ENCODE results near the gene TMED9.
"Not testable (repeated sequence)": the region's sequence is repeated elsewhere in the genome, so short reads cannot be mapped to it uniquely, and the experiment has no call there.

Gene TMED9

GRCh38 chr5:177557041-177557647 lies 34.9 kb upstream of the TMED9 start:
- Histone ChIP-seq H3K9ac (ENCODE audit: low read depth, low read length) (no peak overlapping the region), H3K9me3 (ENCODE audit: control insufficient read depth, insufficient read depth, low read length) (no peaks in the 10 kb centered on the region), H3K36me3 (ENCODE audit: insufficient read depth, low read length) (0 out of 2 replicates have a peak, but pooled peaks cover under 1% of the 10 kb centered on the region), H3K4me1 (ENCODE audit: insufficient read depth, low read length) (peaks cover 17% of the 10 kb centered on the region; the same call in 1 of the 2 replicates)

GRCh38 chr5:177557796-177558195 lies 34.2 kb upstream of the TMED9 start:
- H3K4me1 ChIP-seq (ENCODE audit: insufficient read depth, low read length): peaks cover 14% of the 10 kb centered on the region; the same call in 1 of the 2 replicates
- H3K9ac ChIP-seq (ENCODE audit: low read depth, low read length): no peak overlapping the region
- H3K9me3 ChIP-seq (ENCODE audit: control insufficient read depth, insufficient read depth, low read length): no peaks in the 10 kb centered on the region; the same call in 1 of the 2 replicates
- H3K36me3 ChIP-seq (ENCODE audit: insufficient read depth, low read length): no peaks in the 10 kb centered on the region

GRCh38 chr5:177559446-177559941 lies 32.5 kb upstream of the TMED9 start:
- peaks cover 11% of the 10 kb centered on the region; the same call in 1 of the 2 replicates for H3K4me1 ChIP-seq (ENCODE audit: insufficient read depth, low read length)
- H3K36me3 ChIP-seq (ENCODE audit: insufficient read depth, low read length); H3K9me3 ChIP-seq (ENCODE audit: control insufficient read depth, insufficient read depth, low read length); H3K9ac ChIP-seq (ENCODE audit: low read depth, low read length): not testable (repeated sequence)

GRCh38 chr5:177565046-177565445 lies 27.0 kb upstream of the TMED9 start:
- H3K36me3 ChIP-seq (ENCODE audit: insufficient read depth, low read length): no peaks in the 10 kb centered on the region
- H3K4me1 ChIP-seq (ENCODE audit: insufficient read depth, low read length): no peaks in the 10 kb centered on the region
- H3K9me3 ChIP-seq (ENCODE audit: control insufficient read depth, insufficient read depth, low read length): no peaks in the 10 kb centered on the region; the same call in 1 of the 2 replicates
- no peak overlapping the region for H3K9ac ChIP-seq (ENCODE audit: low read depth, low read length)

GRCh38 chr5:177568326-177568725 lies 23.7 kb upstream of the TMED9 start:
- Histone ChIP-seq H3K36me3 (ENCODE audit: insufficient read depth, low read length) (no peaks in the 10 kb centered on the region), H3K9me3 (ENCODE audit: control insufficient read depth, insufficient read depth, low read length) (no peaks in the 10 kb centered on the region), H3K4me1 (ENCODE audit: insufficient read depth, low read length) (no peaks in the 10 kb centered on the region), H3K9ac (ENCODE audit: low read depth, low read length) (no peak overlapping the region)

- Histone ChIP-seq H3K9me3 (ENCODE audit: control insufficient read depth, insufficient read depth, low read length) (no peaks in the 10 kb centered on the region), H3K36me3 (ENCODE audit: insufficient read depth, low read length) (no peaks in the 10 kb centered on the region), H3K4me1 (ENCODE audit: insufficient read depth, low read length) (peaks cover 5% of the 10 kb centered on the region; the same call in 1 of the 2 replicates), H3K9ac (ENCODE audit: low read depth, low read length) (no peak overlapping the region)
These were observed 22.1 kb upstream of the TMED9 start for GRCh38 chr5:177569894-177570293.

GRCh38 chr5:177575488-177575887 lies 16.5 kb upstream of the TMED9 start:
- Histone ChIP-seq H3K9ac (ENCODE audit: low read depth, low read length) (no peak overlapping the region), H3K9me3 (ENCODE audit: control insufficient read depth, insufficient read depth, low read length) (no peaks in the 10 kb centered on the region), H3K36me3 (ENCODE audit: insufficient read depth, low read length) (no peaks in the 10 kb centered on the region), H3K4me1 (ENCODE audit: insufficient read depth, low read length) (peaks cover 7% of the 10 kb centered on the region; the same call in 1 of the 2 replicates)

GRCh38 chr5:177576169-177576568 lies 15.8 kb upstream of the TMED9 start:
- Histone ChIP-seq H3K9ac (ENCODE audit: low read depth, low read length) (no peak overlapping the region), H3K36me3 (ENCODE audit: insufficient read depth, low read length) (no peaks in the 10 kb centered on the region), H3K9me3 (ENCODE audit: control insufficient read depth, insufficient read depth, low read length) (no peaks in the 10 kb centered on the region), H3K4me1 (ENCODE audit: insufficient read depth, low read length) (peaks cover 7% of the 10 kb centered on the region; the same call in 1 of the 2 replicates)

GRCh38 chr5:177578316-177578715 lies 13.7 kb upstream of the TMED9 start:
- H3K9ac ChIP-seq (ENCODE audit: low read depth, low read length): no peak overlapping the region
- H3K4me1 ChIP-seq (ENCODE audit: insufficient read depth, low read length): peaks cover 7% of the 10 kb centered on the region; the same call in 1 of the 2 replicates
- H3K9me3 ChIP-seq (ENCODE audit: control insufficient read depth, insufficient read depth, low read length): no peaks in the 10 kb centered on the region
- no peaks in the 10 kb centered on the region for H3K36me3 ChIP-seq (ENCODE audit: insufficient read depth, low read length)

- H3K9me3 ChIP-seq (ENCODE audit: control insufficient read depth, insufficient read depth, low read length): no peaks in the 10 kb centered on the region
- H3K4me1 ChIP-seq (ENCODE audit: insufficient read depth, low read length): no peaks in the 10 kb centered on the region
- 0 out of 2 replicates have a peak, but pooled peaks cover 2% of the 10 kb centered on the region for H3K36me3 ChIP-seq (ENCODE audit: insufficient read depth, low read length)
- H3K9ac ChIP-seq (ENCODE audit: low read depth, low read length): no peak overlapping the region
These were observed 3.5 kb upstream of the TMED9 start for GRCh38 chr5:177588413-177588909.

- Histone ChIP-seq H3K36me3 (ENCODE audit: insufficient read depth, low read length) (peaks cover 20% of the 10 kb centered on the region), H3K4me1 (ENCODE audit: insufficient read depth, low read length) (no peaks in the 10 kb centered on the region), H3K9ac (ENCODE audit: low read depth, low read length) (no peak overlapping the region), H3K9me3 (ENCODE audit: control insufficient read depth, insufficient read depth, low read length) (no peaks in the 10 kb centered on the region)
These were observed 1.6 kb upstream of the TMED9 start for GRCh38 chr5:177590406-177590805.

GRCh38 chr5:177591690-177592009 lies 353 bp upstream of the TMED9 start:
- H3K9ac ChIP-seq (ENCODE audit: low read depth, low read length): peak overlapping the region; percentile 88
- peaks cover 21% of the 10 kb centered on the region for H3K36me3 ChIP-seq (ENCODE audit: insufficient read depth, low read length)
- H3K4me1 ChIP-seq (ENCODE audit: insufficient read depth, low read length): no peaks in the 10 kb centered on the region

GRCh38 chr5:177592905-177593304 lies 902 bp downstream of the TMED9 start:
- H3K9me3 ChIP-seq (ENCODE audit: control insufficient read depth, insufficient read depth, low read length): no peaks in the 10 kb centered on the region
- H3K36me3 ChIP-seq (ENCODE audit: insufficient read depth, low read length): peaks cover 21% of the 10 kb centered on the region
- peak overlapping the region; percentile 88 for H3K9ac ChIP-seq (ENCODE audit: low read depth, low read length)
- no peaks in the 10 kb centered on the region for H3K4me1 ChIP-seq (ENCODE audit: insufficient read depth, low read length)

More at GRCh38 chr5:177591690-177592009, 353 bp upstream of the TMED9 start:
- H3K9me3 ChIP-seq (ENCODE audit: control insufficient read depth, insufficient read depth, low read length): no peaks in the 10 kb centered on the region

GRCh38 chr5:177593511-177593910 lies 1.5 kb downstream of the TMED9 start:
- no peaks in the 10 kb centered on the region for H3K9me3 ChIP-seq (ENCODE audit: control insufficient read depth, insufficient read depth, low read length)
- H3K4me1 ChIP-seq (ENCODE audit: insufficient read depth, low read length): 0 out of 2 replicates have a peak, but pooled peaks cover 2% of the 10 kb centered on the region
- no peak overlapping the region for H3K9ac ChIP-seq (ENCODE audit: low read depth, low read length)
- peaks cover 21% of the 10 kb centered on the region for H3K36me3 ChIP-seq (ENCODE audit: insufficient read depth, low read length)

GRCh38 chr5:177594071-177594470 lies 2.1 kb downstream of the TMED9 start:
- no peaks in the 10 kb centered on the region for H3K9me3 ChIP-seq (ENCODE audit: control insufficient read depth, insufficient read depth, low read length)
- H3K4me1 ChIP-seq (ENCODE audit: insufficient read depth, low read length): 0 out of 2 replicates have a peak, but pooled peaks cover 3% of the 10 kb centered on the region
- peaks cover 21% of the 10 kb centered on the region for H3K36me3 ChIP-seq (ENCODE audit: insufficient read depth, low read length)
- no peak overlapping the region for H3K9ac ChIP-seq (ENCODE audit: low read depth, low read length)
